ENCODE data around the gene PSME2.

Gene PSME2

GRCh38 chr14:24155100-24155499, 8.7 kb upstream of the PSME2 start:
- no peak overlapping the region for H3K9ac ChIP-seq (ENCODE audit: low read length)
- H3K36me3 ChIP-seq (ENCODE audit: control insufficient read depth, insufficient read depth, low read length), result peaks cover 31% of the 10 kb centered on the region

GRCh38 chr14:24151404-24152080, 5.1 kb upstream of the PSME2 start:
- no peak overlapping the region for H2AK5ac ChIP-seq (ENCODE audit: low read length)
- WGBS (ENCODE audit: extremely low coverage, insufficient coverage, low lambda C conversion rate), result no CpG with 5 or more reads among the region's 16 CpGs
- no peak overlapping the region for H2BK5ac ChIP-seq (ENCODE audit: low read length)

More at GRCh38 chr14:24155100-24155499, 8.7 kb upstream of the PSME2 start:
- no peak overlapping the region for H3K23ac ChIP-seq (ENCODE audit: low read length)
- H3K79me2 ChIP-seq (ENCODE audit: control insufficient read depth, insufficient read depth, low read length), result no peaks in the 10 kb centered on the region
- no peaks in the 10 kb centered on the region for H3K4me1 ChIP-seq (ENCODE audit: control insufficient read depth, low read depth, low read length)
- H2BK5ac ChIP-seq (ENCODE audit: low read length), result no peak overlapping the region
- H3K18ac ChIP-seq (ENCODE audit: low read length), result no peak overlapping the region
- H3K79me1 ChIP-seq (ENCODE audit: low read length), result peaks cover 1% of the 10 kb centered on the region
- H3K56ac ChIP-seq (ENCODE audit: low read length), result no peak overlapping the region
- H2BK15ac ChIP-seq (replicated peaks; ENCODE audit: low read depth), result no peak overlapping the region
- no peak overlapping the region for H4K8ac ChIP-seq (ENCODE audit: low read depth, low read length)
- no peak overlapping the region for H3K4me3 ChIP-seq (ENCODE audit: low read length)
- no peak overlapping the region for H2AK5ac ChIP-seq (ENCODE audit: low read length)
- no peak for DNase-seq
- no CpG with 5 or more reads among the region's 10 CpGs for WGBS (ENCODE audit: extremely low coverage, insufficient coverage, low lambda C conversion rate)
- no peak overlapping the region for H3K4me2 ChIP-seq (ENCODE audit: low read length)
- H3K27me3 ChIP-seq (ENCODE audit: insufficient read depth, low read length, poor library complexity), result no peaks in the 10 kb centered on the region
- H3K27ac ChIP-seq (ENCODE audit: low read depth, low read length), result no peak overlapping the region
- H3K4ac ChIP-seq (ENCODE audit: low read depth, low read length), result no peak overlapping the region
- no peak overlapping the region for H4K5ac ChIP-seq (ENCODE audit: low read length)
- no peak overlapping the region for H2BK120ac ChIP-seq (ENCODE audit: low read depth, low read length)

GRCh38 chr14:24150993-24151392, 4.6 kb upstream of the PSME2 start:
- Histone ChIP-seq H3K4ac (ENCODE audit: low read depth, low read length) (no peak overlapping the region), H3K27ac (ENCODE audit: low read depth, low read length) (no peak overlapping the region), H3K56ac (ENCODE audit: low read length) (no peak overlapping the region), H2BK15ac (replicated peaks; ENCODE audit: low read depth) (no peak overlapping the region), H3K79me1 (ENCODE audit: low read length) (peaks cover 16% of the 10 kb centered on the region), H2BK120ac (ENCODE audit: low read depth, low read length) (no peak overlapping the region), H3K4me2 (ENCODE audit: low read length) (no peak overlapping the region), H3K27me3 (ENCODE audit: insufficient read depth, low read length, poor library complexity) (no peaks in the 10 kb centered on the region), H3K23ac (ENCODE audit: low read length) (no peak overlapping the region), H2AK5ac (ENCODE audit: low read length) (no peak overlapping the region), H3K4me3 (ENCODE audit: low read length) (no peak overlapping the region), H2BK5ac (ENCODE audit: low read length) (no peak overlapping the region), H3K4me1 (ENCODE audit: control insufficient read depth, low read depth, low read length) (peaks cover 3% of the 10 kb centered on the region), H3K36me3 (ENCODE audit: control insufficient read depth, insufficient read depth, low read length) (peaks cover 19% of the 10 kb centered on the region), H3K9ac (ENCODE audit: low read length) (no peak overlapping the region), H4K5ac (ENCODE audit: low read length) (no peak overlapping the region), H3K18ac (ENCODE audit: low read length) (no peak overlapping the region), H4K8ac (ENCODE audit: low read depth, low read length) (no peak overlapping the region), H3K79me2 (ENCODE audit: control insufficient read depth, insufficient read depth, low read length) (peaks cover 16% of the 10 kb centered on the region)
- no CpG with 5 or more reads among the region's 9 CpGs for WGBS (ENCODE audit: extremely low coverage, insufficient coverage, low lambda C conversion rate)
- no peak for DNase-seq

More at GRCh38 chr14:24151404-24152080, 5.1 kb upstream of the PSME2 start:
- no peak overlapping the region for H2BK15ac ChIP-seq (replicated peaks; ENCODE audit: low read depth)
- no peak overlapping the region for H3K56ac ChIP-seq (ENCODE audit: low read length)
- DNase-seq, result no peak
- H3K9ac ChIP-seq (ENCODE audit: low read length), result no peak overlapping the region
- H3K27me3 ChIP-seq (ENCODE audit: insufficient read depth, low read length, poor library complexity), result no peaks in the 10 kb centered on the region
- no peak overlapping the region for H3K23ac ChIP-seq (ENCODE audit: low read length)
- H3K4me3 ChIP-seq (ENCODE audit: low read length), result no peak overlapping the region
- H3K79me1 ChIP-seq (ENCODE audit: low read length), result peaks cover 16% of the 10 kb centered on the region
- no peak overlapping the region for H4K8ac ChIP-seq (ENCODE audit: low read depth, low read length)
- no peak overlapping the region for H3K4me2 ChIP-seq (ENCODE audit: low read length)
- H3K79me2 ChIP-seq (ENCODE audit: control insufficient read depth, insufficient read depth, low read length), result peaks cover 16% of the 10 kb centered on the region
- H3K4ac ChIP-seq (ENCODE audit: low read depth, low read length), result no peak overlapping the region
- H3K27ac ChIP-seq (ENCODE audit: low read depth, low read length), result no peak overlapping the region
- no peak overlapping the region for H2BK120ac ChIP-seq (ENCODE audit: low read depth, low read length)
- no peak overlapping the region for H4K5ac ChIP-seq (ENCODE audit: low read length)
- no peak overlapping the region for H3K18ac ChIP-seq (ENCODE audit: low read length)
- peaks cover 3% of the 10 kb centered on the region for H3K4me1 ChIP-seq (ENCODE audit: control insufficient read depth, low read depth, low read length)
- peaks cover 20% of the 10 kb centered on the region for H3K36me3 ChIP-seq (ENCODE audit: control insufficient read depth, insufficient read depth, low read length)

DNA sequence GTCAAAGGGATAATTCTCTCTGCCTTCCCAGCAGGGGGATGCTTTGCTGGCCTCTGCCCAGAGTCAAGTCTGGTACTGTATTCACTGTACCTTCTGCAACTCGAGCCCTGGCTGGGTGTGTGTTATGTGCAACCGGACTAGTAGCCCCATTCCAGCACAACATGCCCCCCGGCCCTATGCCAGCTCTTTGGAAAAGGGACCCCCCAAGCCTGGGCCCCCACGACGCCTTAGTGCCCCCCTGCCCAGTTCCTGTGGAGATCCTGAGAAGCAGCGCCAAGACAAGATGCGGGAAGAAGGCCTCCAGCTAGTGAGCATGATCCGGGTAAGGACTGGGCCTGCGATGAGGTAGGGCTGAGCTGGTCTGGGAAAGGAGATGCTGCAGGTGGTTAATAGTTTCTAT, 4.2 kb upstream of the PSME2 start:
- Histone ChIP-seq H4K5ac (ENCODE audit: low read length) (no peak overlapping the region), H3K4ac (ENCODE audit: low read depth, low read length) (no peak overlapping the region), H3K4me2 (ENCODE audit: low read length) (no peak overlapping the region), H3K36me3 (ENCODE audit: control insufficient read depth, insufficient read depth, low read length) (peaks cover 16% of the 10 kb centered on the region), H3K23ac (ENCODE audit: low read length) (no peak overlapping the region), H3K18ac (ENCODE audit: low read length) (no peak overlapping the region), H2BK5ac (ENCODE audit: low read length) (no peak overlapping the region), H3K27me3 (ENCODE audit: insufficient read depth, low read length, poor library complexity) (no peaks in the 10 kb centered on the region), H2AK5ac (ENCODE audit: low read length) (no peak overlapping the region), H3K79me2 (ENCODE audit: control insufficient read depth, insufficient read depth, low read length) (peaks cover 16% of the 10 kb centered on the region), H3K9ac (ENCODE audit: low read length) (no peak overlapping the region), H3K4me1 (ENCODE audit: control insufficient read depth, low read depth, low read length) (peaks cover 8% of the 10 kb centered on the region), H3K4me3 (ENCODE audit: low read length) (no peak overlapping the region), H3K79me1 (ENCODE audit: low read length) (peaks cover 18% of the 10 kb centered on the region), H4K8ac (ENCODE audit: low read depth, low read length) (no peak overlapping the region), H3K56ac (ENCODE audit: low read length) (no peak overlapping the region), H2BK120ac (ENCODE audit: low read depth, low read length) (no peak overlapping the region), H3K27ac (ENCODE audit: low read depth, low read length) (no peak overlapping the region), H2BK15ac (replicated peaks; ENCODE audit: low read depth) (no peak overlapping the region)
- no peak for DNase-seq
- no CpG with 5 or more reads among the region's 9 CpGs for WGBS (ENCODE audit: extremely low coverage, insufficient coverage, low lambda C conversion rate)

DNA sequence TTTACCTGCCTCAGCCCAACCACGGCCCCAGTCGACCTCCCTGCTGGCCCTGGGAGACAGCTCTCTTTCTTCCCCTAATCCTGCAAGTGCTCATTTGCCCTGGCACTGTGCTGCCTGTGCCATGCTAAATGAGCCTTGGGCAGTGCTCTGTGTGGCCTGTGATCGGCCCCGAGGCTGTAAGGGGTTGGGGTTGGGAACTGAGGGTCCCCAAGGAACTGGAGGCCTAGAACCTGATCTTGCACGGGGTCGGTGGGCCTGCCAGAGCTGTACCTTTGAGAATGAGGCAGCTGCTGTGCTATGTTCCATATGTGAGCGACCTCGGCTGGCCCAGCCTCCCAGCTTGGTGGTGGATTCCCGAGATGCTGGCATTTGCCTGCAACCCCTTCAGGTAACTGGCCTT, 3.7 kb upstream of the PSME2 start:
- H3K4me2 ChIP-seq (ENCODE audit: low read length), result no peak overlapping the region
- no peak overlapping the region for H4K5ac ChIP-seq (ENCODE audit: low read length)
- no peak overlapping the region for H3K4ac ChIP-seq (ENCODE audit: low read depth, low read length)
- H3K4me3 ChIP-seq (ENCODE audit: low read length), result no peak overlapping the region
- H3K27ac ChIP-seq (ENCODE audit: low read depth, low read length), result no peak overlapping the region
- H3K23ac ChIP-seq (ENCODE audit: low read length), result no peak overlapping the region
- no peak overlapping the region for H3K18ac ChIP-seq (ENCODE audit: low read length)
- no peak overlapping the region for H2BK15ac ChIP-seq (replicated peaks; ENCODE audit: low read depth)
- no peaks in the 10 kb centered on the region for H3K27me3 ChIP-seq (ENCODE audit: insufficient read depth, low read length, poor library complexity)
- no peak overlapping the region for H2AK5ac ChIP-seq (ENCODE audit: low read length)
- peaks cover 8% of the 10 kb centered on the region for H3K4me1 ChIP-seq (ENCODE audit: control insufficient read depth, low read depth, low read length)
- H2BK120ac ChIP-seq (ENCODE audit: low read depth, low read length), result no peak overlapping the region
- no CpG with 5 or more reads among the region's 9 CpGs for WGBS (ENCODE audit: extremely low coverage, insufficient coverage, low lambda C conversion rate)
- no peak overlapping the region for H4K8ac ChIP-seq (ENCODE audit: low read depth, low read length)
- no peak for DNase-seq
- H2BK5ac ChIP-seq (ENCODE audit: low read length), result no peak overlapping the region
- no peak overlapping the region for H3K56ac ChIP-seq (ENCODE audit: low read length)
- H3K9ac ChIP-seq (ENCODE audit: low read length), result no peak overlapping the region
- peaks cover 20% of the 10 kb centered on the region for H3K79me1 ChIP-seq (ENCODE audit: low read length)
- peaks cover 16% of the 10 kb centered on the region for H3K79me2 ChIP-seq (ENCODE audit: control insufficient read depth, insufficient read depth, low read length)
- H3K36me3 ChIP-seq (ENCODE audit: control insufficient read depth, insufficient read depth, low read length), result peaks cover 12% of the 10 kb centered on the region
